GM12891 (cell line): ENCODE results near the gene GNAO1.

Experiments
- DNase-seq: peaks from one replicate; pipeline ENCODE4 v3.0.0; 2011; ENCODE audit warnings: low spot score; ENCODE audit not compliant: insufficient read length
- FAIRE-seq: peaks from 2 replicates; lab custom pipeline; 2011; peaks lifted over from hg19 to GRCh38; lab: Jason Lieb, UNC
- PAX5 ChIP-seq: IDR thresholded peaks from 2 replicates; pipeline ENCODE4 v1.6.1; 2011; ENCODE audit warnings: low read length, moderate library complexity, mild to moderate bottlenecking; ENCODE audit not compliant: insufficient read depth, severe bottlenecking
- POLR2A ChIP-seq: IDR thresholded peaks from 2 replicates; pipeline ENCODE4 v1.6.1; 2011; ENCODE audit warnings: low read depth, low read length, control low read depth
- POLR2AphosphoS5 ChIP-seq: IDR thresholded peaks from 2 replicates; pipeline ENCODE4 v1.6.1; 2011; ENCODE audit warnings: low read depth, low read length, control low read depth
- POU2F2 ChIP-seq: IDR thresholded peaks from 2 replicates; pipeline ENCODE4 v1.6.1; 2011; ENCODE audit warnings: low read depth, mild to moderate bottlenecking, control low read depth, low read length, moderate library complexity
- SPI1 ChIP-seq: IDR thresholded peaks from 2 replicates; pipeline ENCODE4 v1.6.1; 2011; ENCODE audit warnings: low read depth, low read length, control low read depth
- TAF1 ChIP-seq: IDR thresholded peaks from 2 replicates; pipeline ENCODE4 v1.6.1; 2011; ENCODE audit warnings: low read depth, low read length, control low read depth

The GNAO1 gene

GRCh38 chr16:56316545-56316944, 125.3 kb downstream of the GNAO1 start:
- no peak for FAIRE-seq
- no peak for TF ChIP-seq PAX5
- no peak for TF ChIP-seq TAF1
- TF ChIP-seq POLR2A = no peak
- TF ChIP-seq POU2F2 = no peak
- TF ChIP-seq POLR2AphosphoS5 = no peak
- TF ChIP-seq SPI1 = no peak
- no peak for DNase-seq

GRCh38 chr16:56317998-56318826, 126.9 kb downstream of the GNAO1 start:
- peak; percentile 95 for DNase-seq

GRCh38 chr16:56318827-56319140, 127.5 kb downstream of the GNAO1 start:
- FAIRE-seq (no peak), DNase-seq (no peak)
- TF ChIP-seq POLR2A = no peak
- no peak for TF ChIP-seq POLR2AphosphoS5
- TF ChIP-seq SPI1 = no peak
- no peak for TF ChIP-seq PAX5
- no peak for TF ChIP-seq POU2F2
- TF ChIP-seq TAF1 = no peak

More at GRCh38 chr16:56317998-56318826, 126.9 kb downstream of the GNAO1 start:
- TF ChIP-seq POLR2AphosphoS5 = no peak
- no peak for TF ChIP-seq PAX5
- no peak for TF ChIP-seq SPI1
- no peak for TF ChIP-seq TAF1
- TF ChIP-seq POU2F2 = no peak
- no peak for TF ChIP-seq POLR2A
- peak; percentile 89 for FAIRE-seq

GRCh38 chr16:56319376-56319775, 128.1 kb downstream of the GNAO1 start:
- DNase-seq (no peak), FAIRE-seq (no peak)
- TF ChIP-seq TAF1 (no peak), PAX5 (no peak)

- DNase-seq = no peak
- TF ChIP-seq SPI1 = no peak
- no peak for TF ChIP-seq PAX5
- no peak for TF ChIP-seq TAF1
- TF ChIP-seq POLR2AphosphoS5 = no peak
- no peak for TF ChIP-seq POLR2A
- no peak for TF ChIP-seq POU2F2
- no peak for FAIRE-seq
These were observed 128.8 kb downstream of the GNAO1 start for GRCh38 chr16:56320056-56320455.

- DNase-seq (no peak), FAIRE-seq (no peak)
- TF ChIP-seq SPI1 = no peak
- TF ChIP-seq PAX5 = no peak
- TF ChIP-seq TAF1 = no peak
- TF ChIP-seq POLR2A = no peak
- TF ChIP-seq POLR2AphosphoS5 = no peak
- no peak for TF ChIP-seq POU2F2
These were observed 129.7 kb downstream of the GNAO1 start for GRCh38 chr16:56320811-56321558.

- TF ChIP-seq TAF1 (no peak), POLR2A (no peak), SPI1 (no peak), PAX5 (no peak), POLR2AphosphoS5 (no peak), POU2F2 (no peak)
- DNase-seq (no peak), FAIRE-seq (no peak)
These were observed 130.3 kb downstream of the GNAO1 start for GRCh38 chr16:56321571-56321970.

GRCh38 chr16:56324406-56324805, 133.1 kb downstream of the GNAO1 start:
- TF ChIP-seq TAF1 (no peak), SPI1 (no peak), PAX5 (no peak), POU2F2 (no peak), POLR2AphosphoS5 (no peak), POLR2A (no peak)
- DNase-seq = no peak
- no peak for FAIRE-seq

- DNase-seq = no peak
- TF ChIP-seq POU2F2 (no peak), POLR2AphosphoS5 (no peak), TAF1 (no peak), POLR2A (no peak), SPI1 (no peak), PAX5 (no peak)
- FAIRE-seq = no peak
These were observed 134.7 kb downstream of the GNAO1 start for GRCh38 chr16:56325956-56326355.
